ENCODE measurements around the gene AANAT.

DNA sequence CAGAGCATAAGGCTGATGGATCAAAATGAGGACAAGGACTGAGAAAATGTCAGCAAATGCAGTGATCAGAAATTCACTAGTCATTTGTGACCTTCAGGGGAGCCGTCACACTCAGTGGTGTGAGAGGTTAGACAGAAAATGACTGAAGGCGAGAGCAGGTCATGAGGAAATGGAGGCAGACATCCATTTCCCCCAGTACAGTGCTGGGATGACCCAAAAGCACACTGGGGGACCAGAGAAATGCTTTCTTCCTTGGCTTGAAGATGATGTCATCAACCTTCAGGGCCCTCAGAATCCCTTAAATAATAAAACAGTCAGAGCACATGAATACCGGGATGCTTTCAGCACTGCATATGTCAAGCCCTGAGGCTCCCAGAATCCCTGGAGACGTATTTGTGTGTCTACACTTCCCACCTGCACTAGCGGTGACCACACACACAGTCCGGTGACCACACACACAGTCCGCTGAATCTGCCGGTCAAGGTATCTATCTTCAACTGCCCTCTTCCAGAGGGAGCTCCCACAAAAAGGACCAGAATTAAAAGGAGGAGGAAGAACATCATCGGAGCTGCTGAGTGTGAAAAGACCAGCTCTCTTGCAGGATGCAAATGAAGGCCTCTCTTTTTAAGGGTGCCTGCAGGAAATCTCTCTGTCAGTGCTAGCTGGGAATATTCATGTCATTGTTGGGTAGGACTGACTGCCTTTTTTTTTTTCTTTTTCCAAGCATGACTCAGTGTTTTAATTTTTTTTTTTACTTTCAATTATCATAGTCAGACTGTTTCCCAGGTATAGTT lies 22.7 kb upstream of the AANAT start:
- TF ChIP-seq, protein P1, sequence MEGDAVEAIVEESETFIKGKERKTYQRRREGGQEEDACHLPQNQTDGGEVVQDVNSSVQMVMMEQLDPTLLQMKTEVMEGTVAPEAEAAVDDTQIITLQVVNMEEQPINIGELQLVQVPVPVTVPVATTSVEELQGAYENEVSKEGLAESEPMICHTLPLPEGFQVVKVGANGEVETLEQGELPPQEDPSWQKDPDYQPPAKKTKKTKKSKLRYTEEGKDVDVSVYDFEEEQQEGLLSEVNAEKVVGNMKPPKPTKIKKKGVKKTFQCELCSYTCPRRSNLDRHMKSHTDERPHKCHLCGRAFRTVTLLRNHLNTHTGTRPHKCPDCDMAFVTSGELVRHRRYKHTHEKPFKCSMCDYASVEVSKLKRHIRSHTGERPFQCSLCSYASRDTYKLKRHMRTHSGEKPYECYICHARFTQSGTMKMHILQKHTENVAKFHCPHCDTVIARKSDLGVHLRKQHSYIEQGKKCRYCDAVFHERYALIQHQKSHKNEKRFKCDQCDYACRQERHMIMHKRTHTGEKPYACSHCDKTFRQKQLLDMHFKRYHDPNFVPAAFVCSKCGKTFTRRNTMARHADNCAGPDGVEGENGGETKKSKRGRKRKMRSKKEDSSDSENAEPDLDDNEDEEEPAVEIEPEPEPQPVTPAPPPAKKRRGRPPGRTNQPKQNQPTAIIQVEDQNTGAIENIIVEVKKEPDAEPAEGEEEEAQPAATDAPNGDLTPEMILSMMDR (IDR thresholded peaks at IDR 0.05): no peak
- TF ChIP-seq POLR2AphosphoS5 (IDR thresholded peaks at IDR 0.05): no peak
- no peak for TF ChIP-seq POLR2A (IDR thresholded peaks at IDR 0.05)
